ENCODE results near the gene FLNB.

GRCh38 chr3:58010562-58010961 lies 2.3 kb downstream of the FLNB start:
- TF ChIP-seq CTCF (IDR thresholded peaks at IDR 0.05): no peak
- TF ChIP-seq POLR2A (IDR thresholded peaks at IDR 0.05): no peak

Measured in Peyer's patch (tissue), 4 donors.